GM21360 (cell line): ENCODE results near the gene TSACC.
"Not testable (repeated sequence)": the region's sequence is repeated elsewhere in the genome, so short reads cannot be mapped to it uniquely, and the experiment has no call there.

Experiments used
- ATAC-seq: cut with Tn5 transposase; IDR thresholded peaks from one replicate; pipeline ENCODE4 v1.9.1; 2021; ENCODE audit warnings: mild to moderate bottlenecking, moderate library complexity; ENCODE audit not compliant: unreplicated experiment

The TSACC gene

GRCh38 chr1:156338180-156338976 lies at the start of gene TSACC, which contains the start of gene CCT3:
TSACC (plus strand) TSS chr1:156338526; CDS start chr1:156339758, 1,232 bp downstream.
CCT3 (minus strand) TSS chr1:156338292; CDS start chr1:156338184, 108 bp downstream.
- ATAC-seq = peak; percentile 91

- no peak for ATAC-seq
Measured at GRCh38 chr1:156289857-156290256, 48.5 kb upstream of the TSACC start.

GRCh38 chr1:156291226-156292061 lies 46.9 kb upstream of the TSACC start:
- no peak for ATAC-seq

DNA sequence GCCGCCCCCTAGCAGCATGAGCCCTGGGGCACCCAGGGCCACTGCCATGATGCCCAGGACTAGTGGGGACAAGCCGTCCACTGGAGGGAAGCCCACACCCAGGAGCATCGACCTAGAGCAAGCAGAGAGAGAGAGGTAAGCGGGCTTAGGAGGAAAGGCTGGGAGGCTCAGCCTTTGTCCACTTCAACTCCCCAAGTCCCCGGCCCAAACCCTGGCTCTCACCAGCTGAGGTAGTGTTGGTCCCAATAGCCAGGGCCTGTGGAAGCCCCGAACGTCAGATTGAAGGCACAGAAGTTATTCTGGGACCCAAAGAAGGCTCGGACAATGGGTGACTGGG lies 45.3 kb upstream of the TSACC start:
- no peak for ATAC-seq

GRCh38 chr1:156293895-156294294 lies 44.4 kb upstream of the TSACC start:
- no peak for ATAC-seq

GRCh38 chr1:156295391-156295947 lies 42.9 kb upstream of the TSACC start, which contains the start of gene GLMP:
GLMP (minus strand) TSS chr1:156295679; CDS start chr1:156295645, 34 bp downstream.
- no peak for ATAC-seq

- no peak for ATAC-seq
Measured at GRCh38 chr1:156298852-156299357, 39.4 kb upstream of the TSACC start, which contains the start of gene VHLL. VHLL (minus strand) TSS chr1:156299307; CDS start chr1:156299189, 118 bp downstream.

- ATAC-seq = no peak
Measured at GRCh38 chr1:156303241-156303640, 35.1 kb upstream of the TSACC start.

- ATAC-seq = no peak
Measured at GRCh38 chr1:156305215-156305614, 33.1 kb upstream of the TSACC start.

DNA sequence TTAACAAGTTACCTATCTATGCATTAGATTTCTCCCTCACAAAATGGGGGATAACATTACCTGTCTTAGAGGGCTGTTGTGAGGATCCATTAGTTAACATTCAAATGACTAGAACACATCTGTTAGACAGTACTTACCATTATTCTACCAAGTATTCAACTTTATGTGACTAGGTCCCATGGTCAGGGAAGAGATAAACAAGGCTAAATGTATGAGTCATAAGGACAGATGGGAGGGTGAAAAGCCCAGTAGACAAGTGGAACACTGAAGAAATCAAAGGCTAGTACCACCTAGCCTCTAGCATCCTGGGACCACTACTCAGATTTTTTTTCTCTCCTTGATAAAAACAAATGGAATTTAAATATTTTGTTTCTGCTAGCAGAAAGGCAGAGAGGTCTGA lies 30.2 kb upstream of the TSACC start:
- ATAC-seq = no peak

DNA sequence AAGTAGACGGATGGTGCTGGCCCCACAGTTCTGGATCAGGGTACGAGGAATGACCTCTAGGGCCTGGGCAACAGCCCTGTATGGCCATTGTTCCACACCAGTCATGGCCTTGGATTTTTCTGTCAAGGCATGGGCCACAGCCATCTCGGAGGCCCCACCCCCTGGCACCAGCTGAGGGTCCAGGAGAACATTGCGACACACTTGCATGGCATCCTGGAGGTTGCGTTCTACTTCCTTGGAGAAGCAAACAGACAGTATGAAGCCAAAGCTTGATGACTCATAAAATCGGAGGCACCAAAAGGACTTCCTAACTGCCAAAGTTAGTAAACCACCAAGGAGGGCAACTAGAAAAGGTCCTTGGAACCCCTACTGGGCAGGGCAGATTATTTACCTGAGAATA lies 27.4 kb upstream of the TSACC start:
- no peak for ATAC-seq

GRCh38 chr1:156316909-156317308 lies 21.4 kb upstream of the TSACC start:
- no peak for ATAC-seq

- ATAC-seq = no peak
Measured at GRCh38 chr1:156319664-156320063, 18.7 kb upstream of the TSACC start.

DNA sequence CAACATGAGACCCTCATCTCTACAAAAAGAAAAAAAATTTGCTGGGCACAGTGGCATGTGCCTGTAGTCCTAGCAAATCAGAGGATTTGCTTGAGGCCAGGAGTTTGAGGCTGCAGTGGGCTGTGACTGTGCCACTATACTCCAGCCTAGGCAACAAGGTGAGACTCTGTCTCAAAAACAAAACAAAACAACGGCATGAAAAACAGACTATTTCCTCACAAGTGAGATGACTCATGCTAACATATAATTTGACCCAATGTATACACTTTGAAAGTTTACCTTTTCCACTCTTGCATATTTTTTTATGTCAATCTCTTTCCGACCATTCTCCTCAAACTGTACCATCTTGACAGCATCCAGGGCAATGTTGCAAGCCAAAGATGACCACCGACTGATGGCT lies 17.8 kb upstream of the TSACC start:
- no peak for ATAC-seq

- ATAC-seq = not testable (repeated sequence)
Measured at GRCh38 chr1:156323179-156323578, 15.1 kb upstream of the TSACC start.

DNA sequence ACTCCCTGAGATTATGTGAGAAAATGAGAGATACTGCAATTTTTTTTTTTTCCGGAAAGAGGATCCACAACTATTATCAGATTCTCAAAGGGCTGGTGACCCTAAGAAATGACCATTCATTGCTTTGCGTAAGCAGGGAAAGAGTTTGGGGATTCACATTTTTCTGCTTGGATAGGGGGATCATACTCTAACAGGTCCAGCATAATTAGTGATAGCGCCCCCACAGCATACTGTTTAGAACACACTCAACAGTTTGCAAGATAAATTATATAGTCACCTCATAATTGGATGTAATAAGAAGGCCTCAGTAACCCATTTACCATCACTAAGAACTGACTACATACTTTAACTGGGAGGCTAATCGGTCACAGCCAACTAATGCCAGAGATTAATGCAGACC lies 2.1 kb upstream of the TSACC start:
- ATAC-seq = no peak

- ATAC-seq = no peak
Measured at GRCh38 chr1:156337052-156337887, 1.1 kb upstream of the TSACC start.

DNA sequence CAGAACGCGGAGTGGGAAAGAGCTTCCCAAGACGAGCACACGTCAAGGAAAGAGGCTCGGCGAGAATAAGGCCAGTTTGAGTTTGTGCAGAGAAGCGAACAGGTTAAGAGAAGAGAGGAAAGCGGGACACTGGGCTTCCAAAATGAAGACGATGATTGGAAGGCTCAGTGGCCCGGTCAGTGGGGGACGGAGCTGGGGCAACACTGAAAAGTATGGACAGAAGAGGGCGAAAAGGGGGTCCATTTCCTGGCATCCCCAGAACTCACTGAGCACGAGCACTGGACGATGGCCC lies 492 bp upstream of the TSACC start:
- ATAC-seq = no peak

DNA sequence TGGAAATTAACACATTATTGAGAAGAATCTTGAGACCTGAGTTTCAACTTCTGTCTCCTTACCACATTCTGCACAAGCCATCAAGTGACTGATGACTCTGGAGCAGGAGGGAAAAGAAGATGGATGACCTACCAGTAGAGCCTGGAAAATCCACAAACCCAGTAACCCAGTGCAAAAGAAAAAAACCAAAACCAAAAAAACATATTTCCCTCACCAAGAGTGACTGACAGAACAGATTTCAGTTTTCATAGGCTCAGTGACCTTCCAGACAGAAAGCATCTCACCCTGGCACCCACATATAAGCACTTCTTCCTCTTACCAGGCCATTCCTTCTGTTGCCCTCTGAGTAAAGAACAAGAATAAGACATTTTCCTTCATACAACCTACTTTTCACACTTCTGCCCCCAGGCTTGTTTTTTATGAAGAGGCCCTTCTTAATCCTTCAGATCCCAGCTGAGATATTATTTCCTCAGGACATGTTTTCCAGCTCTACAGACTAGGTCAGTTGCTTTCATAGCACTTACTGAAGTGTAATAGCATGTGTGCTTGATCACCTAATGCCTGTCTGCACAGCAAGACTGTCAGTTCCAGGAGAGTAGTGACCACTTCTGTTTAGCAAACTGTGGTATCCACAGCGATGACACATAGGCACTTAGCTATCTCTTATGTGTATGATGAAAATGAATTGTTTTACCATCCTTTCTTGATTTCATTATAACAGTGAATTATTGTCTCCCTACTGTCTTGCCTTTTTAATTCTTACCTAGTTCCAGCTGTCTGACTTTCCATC lies 4.0 kb downstream of the TSACC start:
- ATAC-seq = no peak

DNA sequence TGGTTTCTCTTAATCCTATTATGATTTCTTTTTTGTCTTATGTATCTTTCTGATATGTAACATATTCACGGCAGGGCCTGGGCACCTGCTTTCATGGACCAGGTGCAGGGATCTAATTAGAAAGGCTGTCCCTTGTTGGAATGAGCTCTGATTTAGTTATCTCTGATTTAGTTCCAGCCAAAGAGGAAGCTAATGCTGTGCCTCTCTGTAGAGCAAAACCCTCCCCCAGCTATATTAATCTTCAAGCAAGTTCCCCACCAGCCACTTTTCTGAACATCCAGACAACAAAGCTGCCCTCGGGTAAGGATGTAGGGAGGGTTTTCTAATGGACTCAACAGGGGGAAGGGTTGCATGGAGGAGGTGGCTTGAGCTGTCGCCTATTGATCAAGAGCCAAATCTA lies 6.1 kb downstream of the TSACC start:
- ATAC-seq = no peak
